ENCODE data around the gene HOXA1.
A peak's percentile ranks its signal among the peaks of the same experiment; 100 is the strongest.
"Not testable (repeated sequence)": the region's sequence is repeated elsewhere in the genome, so short reads cannot be mapped to it uniquely, and the experiment has no call there.

HOXA1 gene

DNA sequence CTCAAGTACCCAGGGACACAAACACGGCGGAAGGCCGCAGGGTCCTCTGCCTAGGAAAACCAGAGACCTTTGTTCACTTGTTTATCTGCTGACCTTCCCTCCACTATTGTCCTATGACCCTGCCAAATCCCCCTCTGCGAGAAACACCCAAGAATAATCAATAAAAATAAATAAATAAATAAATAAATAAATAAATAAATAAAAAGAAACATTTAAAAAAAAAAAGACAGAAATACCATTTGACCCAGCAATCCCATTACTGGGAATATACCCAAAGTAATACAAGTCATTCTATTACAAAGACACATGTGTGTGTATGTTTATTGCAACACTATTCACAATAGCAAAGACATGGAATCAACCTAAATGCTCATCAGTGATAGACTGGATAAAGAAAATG, 49.8 kb downstream of the HOXA1 start (continued):
- TF ChIP-seq ZNF518A (tag by site-specific recombination; conservative IDR thresholded peaks at IDR 0.05; ENCODE audit: low read depth): peak; percentile 86
- TF ChIP-seq ZNF560 (tag by site-specific recombination; IDR thresholded peaks at IDR 0.05; ENCODE audit: borderline replicate concordance): peak; percentile 29; the same call in 1 of the 2 replicates
- peak; percentile 73 for TF ChIP-seq ZNF623 (tag by site-specific recombination; IDR thresholded peaks at IDR 0.05)
- peak; percentile 79 for TF ChIP-seq ZBTB8A (tag by site-specific recombination; IDR thresholded peaks at IDR 0.05)
- 0 out of 2 replicates have a peak, but pooled peaks have one; percentile 20 for TF ChIP-seq ZNF580 (tag by site-specific recombination; IDR thresholded peaks at IDR 0.05)
- TF ChIP-seq ZBTB11 (tag by site-specific recombination; conservative IDR thresholded peaks at IDR 0.05; ENCODE audit: low read depth): peak; percentile 85
- TF ChIP-seq ZNF510 (tag by site-specific recombination; IDR thresholded peaks at IDR 0.05; ENCODE audit: insufficient replicate concordance): peak; percentile 63
- TF ChIP-seq ZNF266 (tag by site-specific recombination; IDR thresholded peaks at IDR 0.05; ENCODE audit: low read depth): 0 out of 2 replicates have a peak, but pooled peaks have one; percentile 53

DNA sequence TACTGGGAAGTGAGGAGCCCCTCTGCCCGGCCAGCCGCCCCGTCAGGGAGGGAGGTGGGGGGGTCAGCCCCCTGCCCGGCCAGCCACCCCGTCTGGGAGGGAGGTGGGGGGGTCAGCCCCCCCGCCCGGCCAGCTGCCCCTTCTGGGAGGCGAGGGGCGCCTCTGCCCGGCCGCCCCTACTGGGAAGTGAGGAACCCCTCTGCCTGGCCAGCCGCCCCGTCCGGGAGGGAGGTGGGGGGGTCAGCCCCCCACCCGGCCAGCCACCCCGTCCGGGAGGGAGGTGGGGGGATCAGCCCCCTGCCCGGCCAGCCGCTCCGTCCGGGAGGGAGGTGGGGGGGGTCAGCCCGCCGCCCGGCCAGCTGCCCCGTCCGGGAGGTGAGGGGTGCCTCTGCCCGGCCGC, 50.7 kb downstream of the HOXA1 start:
- H3K4me1 ChIP-seq (ENCODE audit: control insufficient read depth, insufficient read depth, low read length); POLR2A ChIA-PET; H3K4me3 ChIP-seq (ENCODE audit: low read depth, low read length); H3K36me3 ChIP-seq (ENCODE audit: control insufficient read depth in 2 of 2, insufficient read depth in 1 of 2, low read length in 2 of 2); H3K27ac ChIP-seq (ENCODE audit: extremely low read depth, low read depth, low read length); H3K9me3 ChIP-seq (ENCODE audit: control insufficient read depth, insufficient read depth, low read depth, low read length); CTCF ChIA-PET: not testable (repeated sequence)

Data from HEK293 (cell line).